MM.1S (cell line): ENCODE data around the gene RNPEP.

Experiments used
- DNase-seq: peaks from one replicate; pipeline ENCODE4 v3.0.0-alpha.2; 2015
- H2AFZ ChIP-seq: fragments of 300-600 bp; sonication (generic); 2 replicates; pipeline ENCODE4 v1.6.0; 2016; ENCODE audit warnings: antibody characterized with exemption, low read length
- H3F3A ChIP-seq: fragments of 300-600 bp; sonication (generic); 2 replicates; pipeline ENCODE4 v1.6.1; 2016; ENCODE audit warnings: mild to moderate bottlenecking, antibody characterized with exemption, low read length, moderate library complexity, mixed read lengths; ENCODE audit not compliant: insufficient read depth
- H3K27ac ChIP-seq: fragments of 300-600 bp; sonication (generic); 2 replicates; pipeline ENCODE4 v1.5.1; 2016; ENCODE audit warnings: mild to moderate bottlenecking, low read length
- H3K27me3 ChIP-seq: fragments of 300-600 bp; sonication (generic); replicated peaks from 2 replicates; pipeline ENCODE4 v1.6.0; 2016; ENCODE audit warnings: low read length; ENCODE audit not compliant: insufficient read depth
- H3K36me3 ChIP-seq: fragments of 300-600 bp; sonication (generic); replicated peaks from 2 replicates; pipeline ENCODE4 v1.6.1; 2016; ENCODE audit warnings: mild to moderate bottlenecking, low read length, mixed read lengths; ENCODE audit not compliant: insufficient read depth
- H3K4me1 ChIP-seq: fragments of 300-600 bp; sonication (generic); 2 replicates; pipeline ENCODE4 v1.6.1; 2016; ENCODE audit warnings: low read length, mixed read lengths
- H3K4me2 ChIP-seq: fragments of 300-600 bp; sonication (generic); 2 replicates; pipeline ENCODE4 v1.6.0; 2016; ENCODE audit warnings: low read depth, low read length
- H3K4me3 ChIP-seq: fragments of 300-600 bp; sonication (generic); 2 replicates; pipeline ENCODE4 v1.5.1; 2016; ENCODE audit warnings: low read length, mixed read lengths
- H3K79me2 ChIP-seq: fragments of 300-600 bp; sonication (generic); 2 replicates; pipeline ENCODE4 v1.6.1; 2016; ENCODE audit warnings: mixed run types, low read length, mixed read lengths
- H3K9ac ChIP-seq: fragments of 300-600 bp; sonication (generic); 2 replicates; pipeline ENCODE4 v1.6.1; 2016; ENCODE audit warnings: low read length, mixed read lengths
- H3K9me2 ChIP-seq: fragments of 300-600 bp; sonication (generic); replicated peaks from 2 replicates; pipeline ENCODE4 v1.6.1; 2016; ENCODE audit warnings: mild to moderate bottlenecking, low read length, mixed read lengths; ENCODE audit not compliant: insufficient read depth
- H3K9me3 ChIP-seq: fragments of 300-600 bp; sonication (generic); replicated peaks from 2 replicates; pipeline ENCODE4 v1.6.1; 2016; ENCODE audit warnings: mild to moderate bottlenecking, low read length, mixed read lengths; ENCODE audit not compliant: insufficient read depth
- H4K20me1 ChIP-seq: fragments of 300-600 bp; sonication (generic); 2 replicates; pipeline ENCODE4 v1.6.1; 2016; ENCODE audit warnings: mild to moderate bottlenecking, low read length, moderate library complexity, mixed read lengths; ENCODE audit not compliant: insufficient read depth
- CTCF ChIP-seq: fragments of 300-600 bp; sonication (generic); IDR thresholded peaks from 2 replicates; pipeline ENCODE4 v1.5.1; 2016; ENCODE audit warnings: antibody characterized with exemption, low read length, mixed read lengths
- EZH2 ChIP-seq: fragments of 300-600 bp; sonication (generic); optimal IDR thresholded peaks from 2 replicates; pipeline ENCODE3; 2017; ENCODE audit warnings: low read depth, mild to moderate bottlenecking, antibody characterized with exemption, low read length, mixed read lengths
- EZH2phosphoT487 ChIP-seq: fragments of 300-600 bp; sonication (generic); IDR thresholded peaks from 2 replicates; pipeline ENCODE4 v1.6.1; 2018; ENCODE audit warnings: antibody characterized with exemption, low read length

Gene RNPEP

GRCh38 chr1:202005958-202006357, 23.5 kb downstream of the RNPEP start:
- no peak overlapping the region for H3K4me2 ChIP-seq
- H2AFZ ChIP-seq = no peak overlapping the region
- no peak for DNase-seq
- TF ChIP-seq CTCF (peak; percentile 25), EZH2phosphoT487 (no peak)
- no peaks in the 10 kb centered on the region for H3K79me2 ChIP-seq
- H3K4me3 ChIP-seq = no peak overlapping the region
- H3K9me3 ChIP-seq = no peaks in the 10 kb centered on the region
- H4K20me1 ChIP-seq = no peaks in the 10 kb centered on the region
- H3F3A ChIP-seq = no peaks in the 10 kb centered on the region
- H3K9ac ChIP-seq = no peak overlapping the region
- no peak overlapping the region for H3K27ac ChIP-seq
- H3K36me3 ChIP-seq = 0 out of 2 replicates have a peak, but pooled peaks cover 3% of the 10 kb centered on the region
- no peaks in the 10 kb centered on the region for H3K9me2 ChIP-seq
- peaks cover 11% of the 10 kb centered on the region for H3K4me1 ChIP-seq
- no peaks in the 10 kb centered on the region for H3K27me3 ChIP-seq

- Histone ChIP-seq H3K27me3 (no peaks in the 10 kb centered on the region), H4K20me1 (no peaks in the 10 kb centered on the region), H3K79me2 (no peaks in the 10 kb centered on the region), H3K4me1 (peaks cover 11% of the 10 kb centered on the region), H3K9ac (no peak overlapping the region), H3K9me2 (no peaks in the 10 kb centered on the region), H3K36me3 (0 out of 2 replicates have a peak, but pooled peaks cover 3% of the 10 kb centered on the region), H3K27ac (no peak overlapping the region), H3K4me3 (no peak overlapping the region), H3K4me2 (no peak overlapping the region), H3F3A (no peaks in the 10 kb centered on the region), H2AFZ (no peak overlapping the region), H3K9me3 (no peaks in the 10 kb centered on the region)
- TF ChIP-seq CTCF (no peak), EZH2phosphoT487 (no peak), EZH2 (no peak)
- DNase-seq = no peak
Measured at GRCh38 chr1:202007304-202007703, 24.9 kb downstream of the RNPEP start.

- no peaks in the 10 kb centered on the region for H3K9me3 ChIP-seq
- H2AFZ ChIP-seq = no peak overlapping the region
- no peaks in the 10 kb centered on the region for H3F3A ChIP-seq
- H3K9me2 ChIP-seq = no peaks in the 10 kb centered on the region
- 0 out of 2 replicates have a peak, but pooled peaks cover 3% of the 10 kb centered on the region for H3K36me3 ChIP-seq
- no peaks in the 10 kb centered on the region for H3K79me2 ChIP-seq
- peaks cover 11% of the 10 kb centered on the region for H3K4me1 ChIP-seq
- no peak overlapping the region for H3K4me3 ChIP-seq
- no peak for TF ChIP-seq CTCF
- TF ChIP-seq EZH2 = no peak
- no peak for TF ChIP-seq EZH2phosphoT487
- H3K9ac ChIP-seq = no peak overlapping the region
- H3K27me3 ChIP-seq = no peaks in the 10 kb centered on the region
- no peak overlapping the region for H3K4me2 ChIP-seq
- H3K27ac ChIP-seq = no peak overlapping the region
- H4K20me1 ChIP-seq = no peaks in the 10 kb centered on the region
- no peak for DNase-seq
Measured at GRCh38 chr1:202007805-202008489, 25.5 kb downstream of the RNPEP start.
